Measurements from ENCODE around the gene IKZF3.
"Not testable (repeated sequence)": the region's sequence is repeated elsewhere in the genome, so short reads cannot be mapped to it uniquely, and the experiment has no call there.

Gene IKZF3

DNA sequence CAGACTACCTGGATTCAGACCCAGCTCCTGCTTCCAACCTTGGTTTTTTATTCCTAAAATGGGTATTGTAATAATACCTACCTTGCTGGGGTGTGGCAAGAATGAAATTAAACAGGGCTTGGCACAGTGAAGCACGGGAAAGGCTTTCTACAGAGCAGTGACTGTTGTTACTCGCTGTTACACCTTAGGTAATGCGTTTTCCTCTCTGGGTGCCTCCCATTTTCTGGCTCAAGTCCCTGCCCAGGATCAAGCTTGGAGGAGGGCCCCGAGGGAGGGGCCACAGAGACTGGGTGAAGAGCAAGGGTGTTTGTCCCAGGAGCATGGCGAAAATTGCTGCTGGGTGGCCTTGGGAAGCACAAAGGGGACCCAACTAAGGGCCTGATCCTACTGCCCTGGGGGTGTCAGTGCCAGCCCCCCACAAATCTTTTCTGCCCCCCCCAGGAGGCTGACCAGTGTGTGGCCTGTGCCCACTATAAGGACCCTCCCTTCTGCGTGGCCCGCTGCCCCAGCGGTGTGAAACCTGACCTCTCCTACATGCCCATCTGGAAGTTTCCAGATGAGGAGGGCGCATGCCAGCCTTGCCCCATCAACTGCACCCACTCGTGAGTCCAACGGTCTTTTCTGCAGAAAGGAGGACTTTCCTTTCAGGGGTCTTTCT lies 147.1 kb downstream of the IKZF3 start:
- no peak for DNase-seq (ENCODE audit: low spot score)

DNA sequence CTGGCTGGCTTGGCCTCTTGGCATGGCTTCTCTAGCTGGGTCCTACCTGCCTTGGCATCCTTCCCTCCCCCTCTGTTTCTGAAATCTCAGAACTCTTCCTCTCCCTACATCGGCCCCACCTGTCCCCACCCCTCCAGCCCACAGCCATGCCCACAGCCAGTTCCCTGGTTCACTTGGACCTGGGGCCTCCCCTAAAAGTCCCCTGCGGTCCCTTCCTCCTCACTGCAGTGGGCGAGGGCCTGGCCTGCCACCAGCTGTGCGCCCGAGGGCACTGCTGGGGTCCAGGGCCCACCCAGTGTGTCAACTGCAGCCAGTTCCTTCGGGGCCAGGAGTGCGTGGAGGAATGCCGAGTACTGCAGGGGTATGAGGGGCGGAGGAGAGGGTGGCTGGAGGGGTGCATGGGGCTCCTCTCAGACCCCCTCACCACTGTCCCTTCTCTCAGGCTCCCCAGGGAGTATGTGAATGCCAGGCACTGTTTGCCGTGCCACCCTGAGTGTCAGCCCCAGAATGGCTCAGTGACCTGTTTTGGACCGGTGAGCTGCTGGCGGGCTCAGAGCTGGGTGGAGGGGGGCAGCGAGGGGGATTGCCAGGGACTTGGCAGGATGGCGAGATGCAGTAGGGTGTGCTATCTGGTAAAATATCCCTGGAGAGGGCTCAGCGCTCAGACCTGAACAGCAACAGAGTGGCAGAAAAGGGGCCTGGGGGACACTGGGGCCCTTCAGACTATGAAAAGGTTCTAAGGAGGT lies 147.9 kb downstream of the IKZF3 start:
- no peak for DNase-seq (ENCODE audit: low spot score)

DNA sequence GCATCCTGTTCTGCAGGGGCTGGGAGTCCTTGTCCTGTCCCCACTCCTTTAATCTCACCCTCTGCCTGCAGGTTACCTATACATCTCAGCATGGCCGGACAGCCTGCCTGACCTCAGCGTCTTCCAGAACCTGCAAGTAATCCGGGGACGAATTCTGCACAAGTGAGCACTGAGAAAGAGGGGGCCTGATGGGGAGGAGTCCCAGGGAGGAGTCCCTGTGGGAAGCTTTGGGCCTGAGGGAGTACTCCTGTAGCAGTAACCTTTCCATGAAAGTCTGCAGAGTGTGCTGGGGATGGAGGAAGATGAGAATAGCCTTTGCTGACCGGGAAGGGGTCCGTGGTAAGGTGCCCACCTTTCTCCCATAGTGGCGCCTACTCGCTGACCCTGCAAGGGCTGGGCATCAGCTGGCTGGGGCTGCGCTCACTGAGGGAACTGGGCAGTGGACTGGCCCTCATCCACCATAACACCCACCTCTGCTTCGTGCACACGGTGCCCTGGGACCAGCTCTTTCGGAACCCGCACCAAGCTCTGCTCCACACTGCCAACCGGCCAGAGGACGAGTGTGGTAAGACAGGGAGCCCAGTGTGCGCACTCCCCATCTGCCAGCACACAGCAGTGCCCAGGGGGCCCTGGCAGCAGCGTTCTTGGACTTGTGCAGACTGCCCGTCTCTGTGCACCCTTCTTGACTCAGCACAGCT lies 148.6 kb downstream of the IKZF3 start:
- DNase-seq (ENCODE audit: low spot score): no peak

- no peak for DNase-seq (ENCODE audit: low spot score)
These were observed 149.9 kb downstream of the IKZF3 start for GRCh38 chr17:39714234-39714633.

- no peak for DNase-seq (ENCODE audit: low spot score)
These were observed 152.3 kb downstream of the IKZF3 start for GRCh38 chr17:39711851-39712250.

DNA sequence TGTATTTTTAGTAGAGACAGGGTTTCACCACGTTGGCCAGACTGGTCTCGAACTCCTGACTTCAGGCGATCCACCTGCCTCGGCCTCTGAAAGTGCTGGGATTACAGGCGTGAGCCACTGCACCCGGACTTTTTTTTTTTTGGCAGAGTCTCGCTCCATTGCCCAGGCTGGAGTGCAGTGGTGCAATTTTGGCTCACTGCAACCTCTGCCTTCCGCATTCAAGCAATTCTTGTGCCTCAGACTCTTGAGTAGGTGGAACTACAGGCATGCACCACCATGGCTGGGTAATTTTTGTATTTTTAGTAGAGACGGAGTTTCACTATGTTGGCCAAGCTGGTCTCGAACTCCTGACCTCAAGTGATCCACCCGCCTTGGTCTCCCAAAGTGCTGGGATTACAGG lies 153.0 kb downstream of the IKZF3 start:
- not testable (repeated sequence) for DNase-seq (ENCODE audit: low spot score)

DNA sequence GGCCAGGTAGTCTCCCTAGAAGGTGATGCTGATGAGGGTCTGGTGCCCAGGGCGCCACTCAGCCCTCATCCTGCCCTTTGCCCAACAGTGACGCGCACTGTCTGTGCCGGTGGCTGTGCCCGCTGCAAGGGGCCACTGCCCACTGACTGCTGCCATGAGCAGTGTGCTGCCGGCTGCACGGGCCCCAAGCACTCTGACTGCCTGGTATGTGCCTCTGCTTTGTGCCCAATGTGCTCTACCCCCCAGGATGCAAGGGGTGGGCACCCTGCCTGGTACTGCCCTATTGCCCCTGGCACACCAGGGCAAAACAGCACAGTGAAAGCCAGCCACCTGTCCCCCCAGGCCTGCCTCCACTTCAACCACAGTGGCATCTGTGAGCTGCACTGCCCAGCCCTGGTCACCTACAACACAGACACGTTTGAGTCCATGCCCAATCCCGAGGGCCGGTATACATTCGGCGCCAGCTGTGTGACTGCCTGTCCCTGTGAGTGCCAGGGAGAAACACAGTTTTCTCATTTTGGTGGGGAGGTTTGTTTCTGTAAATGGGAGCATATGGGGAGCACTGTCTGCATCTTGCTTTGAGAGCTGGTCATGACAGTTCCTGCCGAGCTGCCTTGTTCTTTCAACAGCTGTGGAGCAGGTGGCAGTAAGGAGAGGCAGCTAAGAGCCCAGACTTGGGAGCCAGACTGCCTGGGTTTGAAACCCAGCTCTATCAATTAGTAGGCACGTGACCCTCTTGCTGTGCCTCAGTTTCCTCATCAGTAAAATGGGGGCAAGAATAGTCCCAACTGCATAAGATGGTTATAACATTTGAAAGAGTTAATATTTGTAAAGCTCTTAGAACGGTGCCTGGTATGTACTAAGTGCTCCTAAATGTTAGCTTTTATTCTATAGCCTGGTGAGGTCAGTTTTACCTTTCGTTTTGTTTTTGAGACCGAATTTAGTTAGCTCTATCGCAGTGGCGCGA lies 153.8 kb downstream of the IKZF3 start:
- DNase-seq (ENCODE audit: low spot score): no peak

- no peak for DNase-seq (ENCODE audit: low spot score)
These were observed 154.7 kb downstream of the IKZF3 start for GRCh38 chr17:39709319-39709997.
